ENCODE results near the gene PCDHB12. TPM values are rescaled to one million over a fixed set of nuclear protein-coding genes. Genes with fewer than 3 reads are reported as not detected.
"Not testable (repeated sequence)": the region's sequence is repeated elsewhere in the genome, so short reads cannot be mapped to it uniquely, and the experiment has no call there.

The PCDHB12 gene
- polyA plus RNA-seq, 4 donors: 4.9 to 8.6 (median 5.5) TPM

DNA sequence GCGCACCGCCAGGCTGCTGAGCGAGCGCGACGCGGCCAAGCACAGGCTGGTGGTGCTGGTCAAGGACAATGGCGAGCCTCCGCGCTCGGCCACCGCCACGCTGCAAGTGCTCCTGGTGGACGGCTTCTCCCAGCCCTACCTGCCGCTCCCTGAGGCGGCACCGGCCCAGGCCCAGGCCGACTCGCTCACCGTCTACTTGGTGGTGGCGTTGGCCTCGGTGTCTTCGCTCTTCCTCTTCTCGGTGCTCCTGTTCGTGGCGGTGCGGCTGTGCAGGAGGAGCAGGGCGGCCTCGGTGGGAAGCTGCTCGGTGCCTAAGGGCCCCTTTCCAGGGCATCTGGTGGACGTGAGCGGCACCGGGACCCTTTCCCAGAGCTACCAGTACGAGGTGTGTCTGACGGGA is 6.9 kb upstream of the PCDHB12 start:
- DNase-seq (ENCODE audit: low read depth in 4 of 4, low spot score in 3 of 4): not testable (repeated sequence)

DNA sequence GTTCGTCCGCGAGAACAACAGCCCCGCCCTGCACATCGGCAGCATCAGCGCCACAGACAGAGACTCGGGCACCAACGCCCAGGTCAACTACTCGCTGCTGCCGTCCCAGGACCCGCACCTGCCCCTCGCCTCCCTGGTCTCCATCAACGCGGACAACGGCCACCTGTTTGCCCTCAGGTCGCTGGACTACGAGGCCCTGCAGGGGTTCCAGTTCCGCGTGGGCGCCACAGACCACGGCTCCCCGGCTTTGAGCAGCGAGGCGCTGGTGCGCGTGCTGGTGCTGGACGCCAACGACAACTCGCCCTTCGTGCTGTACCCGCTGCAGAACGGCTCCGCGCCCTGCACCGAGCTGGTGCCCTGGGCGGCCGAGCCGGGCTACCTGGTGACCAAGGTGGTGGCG is 1.8 kb downstream of the PCDHB12 start:
- DNase-seq (ENCODE audit: low read depth in 4 of 4, low spot score in 3 of 4): not testable (repeated sequence)

DNA sequence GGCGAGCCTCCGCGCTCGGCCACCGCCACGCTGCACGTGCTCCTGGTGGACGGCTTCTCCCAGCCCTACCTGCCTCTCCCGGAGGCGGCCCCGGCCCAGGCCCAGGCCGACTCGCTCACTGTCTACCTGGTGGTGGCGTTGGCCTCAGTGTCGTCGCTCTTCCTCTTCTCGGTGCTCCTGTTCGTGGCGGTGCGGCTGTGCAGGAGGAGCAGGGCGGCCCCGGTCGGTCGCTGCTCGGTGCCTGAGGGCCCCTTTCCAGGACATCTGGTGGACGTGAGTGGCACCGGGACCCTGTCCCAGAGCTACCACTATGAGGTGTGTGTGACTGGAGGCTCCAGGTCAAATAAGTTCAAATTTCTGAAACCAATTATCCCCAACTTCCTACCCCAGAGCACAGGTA is 2.3 kb downstream of the PCDHB12 start:
- not testable (repeated sequence) for DNase-seq (ENCODE audit: low read depth in 4 of 4, low spot score in 3 of 4)

DNA sequence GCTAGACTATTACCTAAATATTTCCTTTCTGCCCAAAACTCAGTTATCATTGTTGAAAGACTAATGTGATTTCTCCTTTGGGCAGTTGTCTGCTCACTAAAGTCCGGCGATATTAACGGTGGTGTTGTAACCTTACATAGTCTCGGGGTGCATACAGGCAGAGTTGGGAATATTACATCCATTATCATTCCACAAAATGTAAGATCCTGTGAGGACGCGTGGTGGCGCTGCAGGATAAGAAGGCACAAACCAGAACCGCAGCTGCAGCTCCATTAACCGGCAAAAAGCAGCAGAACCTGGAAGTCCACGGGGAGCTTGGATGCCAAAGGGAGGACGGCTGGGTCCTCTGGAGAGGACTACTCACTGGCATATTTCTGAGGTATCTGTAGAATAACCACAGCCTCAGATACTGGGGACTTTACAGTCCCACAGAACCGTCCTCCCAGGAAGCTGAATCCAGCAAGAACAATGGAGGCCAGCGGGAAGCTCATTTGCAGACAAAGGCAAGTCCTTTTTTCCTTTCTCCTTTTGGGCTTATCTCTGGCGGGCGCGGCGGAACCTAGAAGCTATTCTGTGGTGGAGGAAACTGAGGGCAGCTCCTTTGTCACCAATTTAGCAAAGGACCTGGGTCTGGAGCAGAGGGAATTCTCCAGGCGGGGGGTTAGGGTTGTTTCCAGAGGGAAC is 5.3 kb downstream of the PCDHB12 start, which contains the start of gene PCDHB13:
TSS of gene PCDHB13 (plus strand) at position 264 of the 684 bp plus-strand sequence. CDS start at position 469, 205 bp downstream.
- DNase-seq (ENCODE audit: low read depth in 4 of 4, low spot score in 3 of 4): not testable (repeated sequence)

DNA sequence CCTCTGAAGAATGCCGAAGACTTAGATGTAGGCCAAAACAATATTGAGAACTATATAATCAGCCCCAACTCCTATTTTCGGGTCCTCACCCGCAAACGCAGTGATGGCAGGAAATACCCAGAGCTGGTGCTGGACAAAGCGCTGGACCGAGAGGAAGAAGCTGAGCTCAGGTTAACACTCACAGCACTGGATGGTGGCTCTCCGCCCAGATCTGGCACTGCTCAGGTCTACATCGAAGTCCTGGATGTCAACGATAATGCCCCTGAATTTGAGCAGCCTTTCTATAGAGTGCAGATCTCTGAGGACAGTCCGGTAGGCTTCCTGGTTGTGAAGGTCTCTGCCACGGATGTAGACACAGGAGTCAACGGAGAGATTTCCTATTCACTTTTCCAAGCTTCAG is 6.1 kb downstream of the PCDHB12 start:
- not testable (repeated sequence) for DNase-seq (ENCODE audit: low read depth in 4 of 4, low spot score in 3 of 4)

DNA sequence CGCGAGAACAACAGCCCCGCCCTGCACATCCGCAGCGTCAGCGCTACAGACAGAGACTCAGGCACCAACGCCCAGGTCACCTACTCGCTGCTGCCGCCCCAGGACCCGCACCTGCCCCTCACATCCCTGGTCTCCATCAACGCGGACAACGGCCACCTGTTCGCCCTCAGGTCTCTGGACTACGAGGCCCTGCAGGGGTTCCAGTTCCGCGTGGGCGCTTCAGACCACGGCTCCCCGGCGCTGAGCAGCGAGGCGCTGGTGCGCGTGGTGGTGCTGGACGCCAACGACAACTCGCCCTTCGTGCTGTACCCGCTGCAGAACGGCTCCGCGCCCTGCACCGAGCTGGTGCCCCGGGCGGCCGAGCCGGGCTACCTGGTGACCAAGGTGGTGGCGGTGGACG is 7.0 kb downstream of the PCDHB12 start:
- not testable (repeated sequence) for DNase-seq (ENCODE audit: low read depth in 4 of 4, low spot score in 3 of 4)

DNA sequence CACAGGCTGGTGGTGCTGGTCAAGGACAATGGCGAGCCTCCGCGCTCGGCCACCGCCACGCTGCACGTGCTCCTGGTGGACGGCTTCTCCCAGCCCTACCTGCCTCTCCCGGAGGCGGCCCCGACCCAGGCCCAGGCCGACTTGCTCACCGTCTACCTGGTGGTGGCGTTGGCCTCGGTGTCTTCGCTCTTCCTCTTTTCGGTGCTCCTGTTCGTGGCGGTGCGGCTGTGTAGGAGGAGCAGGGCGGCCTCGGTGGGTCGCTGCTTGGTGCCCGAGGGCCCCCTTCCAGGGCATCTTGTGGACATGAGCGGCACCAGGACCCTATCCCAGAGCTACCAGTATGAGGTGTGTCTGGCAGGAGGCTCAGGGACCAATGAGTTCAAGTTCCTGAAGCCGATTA is 7.5 kb downstream of the PCDHB12 start:
- DNase-seq (ENCODE audit: low read depth in 4 of 4, low spot score in 3 of 4): not testable (repeated sequence)

DNA sequence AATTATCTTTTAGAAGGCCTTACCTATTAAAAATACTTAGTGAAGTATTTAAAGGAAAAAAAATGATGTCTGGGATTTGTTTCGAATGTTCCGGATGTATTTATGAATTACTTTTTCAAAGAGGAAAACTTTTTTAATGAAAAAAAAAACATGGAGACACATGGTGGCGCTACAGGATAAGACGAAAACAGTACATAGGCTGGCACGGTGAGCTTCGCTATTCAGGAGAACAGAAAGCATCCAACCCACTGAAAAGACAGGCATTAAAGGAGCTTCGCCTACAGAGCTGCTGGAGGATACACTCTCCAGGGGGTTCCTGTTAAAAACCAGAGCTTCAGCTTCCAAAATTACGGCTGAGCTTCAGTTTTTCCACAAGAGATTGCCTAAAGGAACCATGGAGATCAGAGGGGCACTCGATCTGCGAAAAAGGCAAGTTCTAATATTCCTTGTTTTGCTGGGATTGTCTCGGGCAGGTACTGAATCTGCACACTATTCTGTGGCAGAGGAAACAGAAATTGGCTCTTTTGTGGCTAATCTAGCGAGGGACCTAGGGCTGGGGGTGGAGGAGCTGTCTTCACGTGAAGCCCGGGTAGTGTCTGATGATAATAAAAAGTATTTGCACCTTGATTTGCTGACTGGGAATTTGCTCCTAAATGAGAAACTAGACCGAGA is 14.7 kb downstream of the PCDHB12 start, which contains the start of gene PCDHB14:
TSS of gene PCDHB14 (plus strand) at position 232 of the 672 bp plus-strand sequence. CDS start at position 395, 163 bp downstream.
- DNase-seq (ENCODE audit: low read depth in 4 of 4, low spot score in 3 of 4): no peak

DNA sequence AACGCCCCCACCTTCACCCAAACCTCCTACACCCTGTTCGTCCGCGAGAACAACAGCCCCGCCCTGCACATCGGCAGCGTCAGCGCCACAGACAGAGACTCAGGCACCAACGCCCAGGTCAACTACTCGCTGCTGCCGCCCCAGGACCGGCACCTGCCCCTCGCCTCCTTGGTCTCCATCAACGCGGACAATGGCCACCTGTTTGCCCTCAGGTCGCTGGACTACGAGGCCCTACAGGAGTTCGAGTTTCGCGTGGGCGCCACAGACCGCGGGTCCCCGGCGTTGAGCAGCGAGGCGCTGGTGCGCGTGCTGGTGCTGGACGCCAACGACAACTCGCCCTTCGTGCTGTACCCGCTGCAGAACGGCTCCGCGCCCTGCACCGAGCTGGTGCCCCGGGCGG is 16.3 kb downstream of the PCDHB12 start:
- DNase-seq (ENCODE audit: low read depth in 4 of 4, low spot score in 3 of 4): not testable (repeated sequence)

DNA sequence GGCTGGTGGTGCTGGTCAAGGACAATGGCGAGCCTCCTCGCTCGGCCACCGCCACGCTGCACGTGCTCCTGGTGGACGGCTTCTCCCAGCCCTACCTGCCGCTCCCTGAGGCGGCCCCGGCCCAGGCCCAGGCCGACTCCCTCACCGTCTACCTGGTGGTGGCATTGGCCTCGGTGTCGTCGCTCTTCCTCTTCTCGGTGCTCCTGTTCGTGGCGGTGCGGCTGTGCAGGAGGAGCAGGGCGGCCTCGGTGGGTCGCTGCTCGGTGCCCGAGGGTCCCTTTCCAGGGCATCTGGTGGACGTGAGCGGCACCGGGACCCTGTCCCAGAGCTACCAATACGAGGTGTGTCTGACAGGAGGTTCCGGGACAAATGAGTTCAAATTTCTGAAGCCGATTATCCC is 16.9 kb downstream of the PCDHB12 start:
- not testable (repeated sequence) for DNase-seq (ENCODE audit: low read depth in 4 of 4, low spot score in 3 of 4)

DNA sequence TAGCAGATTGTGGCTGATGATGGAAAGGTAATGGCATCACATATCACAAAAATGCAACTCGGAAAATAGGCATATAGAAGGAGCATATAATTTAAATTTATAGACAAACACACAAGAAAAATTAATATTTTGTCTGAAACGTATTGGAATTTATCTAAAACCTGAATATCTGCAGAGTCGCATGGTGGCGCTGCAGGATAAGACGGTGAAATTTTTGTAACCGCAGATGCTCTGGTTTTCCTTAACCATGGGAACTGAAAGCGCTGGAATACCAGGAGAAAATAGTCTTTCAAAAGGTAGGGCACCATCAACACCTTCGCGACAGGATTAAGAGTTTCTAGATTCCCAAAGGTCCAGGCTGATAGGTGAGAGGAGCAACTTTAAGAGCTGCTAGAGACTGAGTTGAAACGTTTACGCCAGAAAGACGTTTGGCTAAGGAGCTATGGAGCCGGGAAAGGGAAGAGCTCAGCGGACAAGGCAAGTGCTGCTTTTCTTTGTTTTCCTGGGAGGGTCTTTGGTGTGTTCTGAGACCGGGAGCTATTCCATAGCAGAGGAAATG is 25.7 kb downstream of the PCDHB12 start:
- no peak for DNase-seq (ENCODE audit: low read depth in 4 of 4, low spot score in 3 of 4)

DNA sequence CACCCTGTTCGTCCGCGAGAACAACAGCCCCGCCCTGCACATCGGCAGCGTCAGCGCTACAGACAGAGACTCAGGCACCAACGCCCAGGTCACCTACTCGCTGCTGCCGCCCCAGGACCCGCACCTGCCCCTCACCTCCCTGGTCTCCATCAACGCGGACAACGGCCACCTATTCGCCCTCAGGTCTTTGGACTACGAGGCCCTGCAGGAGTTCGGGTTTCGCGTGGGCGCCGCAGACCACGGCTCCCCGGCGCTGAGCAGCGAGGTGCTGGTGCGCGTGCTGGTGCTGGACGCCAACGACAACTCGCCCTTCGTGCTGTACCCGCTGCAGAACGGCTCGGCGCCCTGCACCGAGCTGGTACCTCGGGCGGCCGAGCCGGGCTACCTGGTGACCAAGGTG is 27.4 kb downstream of the PCDHB12 start:
- not testable (repeated sequence) for DNase-seq (ENCODE audit: low read depth in 4 of 4, low spot score in 3 of 4)

DNA sequence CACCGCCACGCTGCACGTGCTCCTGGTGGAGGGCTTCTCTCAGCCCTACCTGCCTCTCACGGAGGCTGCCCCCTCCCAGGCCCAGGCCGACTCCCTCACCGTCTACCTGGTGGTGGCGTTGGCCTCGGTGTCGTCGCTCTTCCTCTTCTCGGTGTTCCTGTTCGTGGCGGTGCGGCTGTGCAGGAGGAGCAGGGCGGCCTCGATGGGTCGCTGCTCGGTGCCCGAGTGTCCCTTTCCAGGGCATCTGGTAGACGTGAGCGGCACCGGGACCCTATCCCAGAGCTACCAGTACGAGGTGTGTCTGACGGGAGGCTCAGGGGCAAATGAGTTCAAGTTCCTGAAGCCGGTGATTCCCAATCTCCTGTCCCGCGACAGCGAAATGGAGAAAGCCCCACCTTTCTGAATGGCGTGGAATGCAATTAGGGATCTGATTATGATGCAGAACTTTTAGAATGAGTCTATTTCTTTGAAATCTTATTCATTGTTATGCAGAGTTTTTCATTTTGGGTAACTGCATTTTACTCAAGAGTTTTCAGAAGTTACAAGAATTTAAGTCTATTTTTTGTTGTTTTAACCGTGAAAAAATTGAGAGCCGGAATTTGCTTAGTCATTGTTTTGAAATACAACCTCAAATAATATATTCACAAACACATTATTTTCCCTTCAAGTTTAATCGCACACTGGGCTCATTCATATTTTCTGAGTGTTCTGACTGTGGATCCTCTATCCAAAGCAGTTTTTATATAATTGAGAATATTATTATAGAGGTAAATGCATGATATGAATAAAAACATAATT is 28.2 kb downstream of the PCDHB12 start:
- no peak for DNase-seq (ENCODE audit: low read depth in 4 of 4, low spot score in 3 of 4)

DNA sequence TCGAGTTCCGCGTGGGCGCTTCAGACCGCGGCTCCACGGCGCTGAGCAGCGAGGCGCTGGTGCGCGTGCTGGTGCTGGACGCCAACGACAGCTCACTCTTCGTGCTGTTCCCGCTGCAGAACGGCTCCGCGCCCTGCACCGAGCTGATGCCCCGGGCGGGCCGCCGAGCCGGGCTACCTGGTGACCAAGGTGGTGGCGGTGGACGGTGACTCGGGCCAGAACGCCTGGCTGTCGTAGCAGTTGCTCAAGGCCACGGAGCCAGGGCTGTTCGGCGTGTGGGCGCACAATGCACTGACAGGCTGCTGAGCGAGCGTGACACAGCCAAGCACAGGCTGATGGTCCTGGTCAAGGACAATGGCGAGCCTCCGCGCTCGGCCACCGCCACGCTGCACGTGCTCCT is 33.0 kb downstream of the PCDHB12 start:
- no peak for DNase-seq (ENCODE audit: low read depth in 4 of 4, low spot score in 3 of 4)

DNA sequence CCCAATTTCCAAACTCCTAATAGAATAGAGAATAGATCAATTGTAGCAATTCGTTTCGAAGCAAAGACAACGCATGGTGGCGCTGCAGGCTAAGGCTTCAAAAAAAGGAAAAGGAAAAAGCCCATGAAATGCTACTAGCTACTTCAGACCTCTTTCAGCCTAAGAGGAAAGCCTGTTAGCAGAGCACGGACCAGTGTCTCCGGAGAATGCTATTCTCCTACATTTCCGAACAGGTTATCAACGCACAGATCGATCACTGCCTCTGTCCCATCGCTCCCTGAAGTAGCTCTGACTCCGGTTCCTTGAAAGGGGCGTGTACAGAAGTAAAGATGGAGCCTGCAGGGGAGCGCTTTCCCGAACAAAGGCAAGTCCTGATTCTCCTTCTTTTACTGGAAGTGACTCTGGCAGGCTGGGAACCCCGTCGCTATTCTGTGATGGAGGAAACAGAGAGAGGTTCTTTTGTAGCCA is 36.8 kb downstream of the PCDHB12 start, which contains the start of gene PCDHB15:
TSS of gene PCDHB15 (plus strand) at position 146 of the 468 bp plus-strand sequence. CDS start at position 330, 184 bp downstream.
- peak in 1 of 4 donors; percentile 14 for DNase-seq (ENCODE audit: low read depth in 4 of 4, low spot score in 3 of 4)

DNA sequence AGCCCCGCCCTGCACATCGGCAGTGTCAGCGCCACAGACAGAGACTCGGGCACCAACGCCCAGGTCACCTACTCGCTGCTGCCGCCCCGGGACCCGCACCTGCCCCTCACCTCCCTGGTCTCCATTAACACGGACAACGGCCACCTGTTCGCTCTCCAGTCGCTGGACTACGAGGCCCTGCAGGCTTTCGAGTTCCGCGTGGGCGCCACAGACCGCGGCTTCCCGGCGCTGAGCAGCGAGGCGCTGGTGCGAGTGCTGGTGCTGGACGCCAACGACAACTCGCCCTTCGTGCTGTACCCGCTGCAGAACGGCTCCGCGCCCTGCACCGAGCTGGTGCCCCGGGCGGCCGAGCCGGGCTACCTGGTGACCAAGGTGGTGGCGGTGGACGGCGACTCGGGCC is 38.5 kb downstream of the PCDHB12 start:
- not testable (repeated sequence) for DNase-seq (ENCODE audit: low read depth in 4 of 4, low spot score in 3 of 4)

DNA sequence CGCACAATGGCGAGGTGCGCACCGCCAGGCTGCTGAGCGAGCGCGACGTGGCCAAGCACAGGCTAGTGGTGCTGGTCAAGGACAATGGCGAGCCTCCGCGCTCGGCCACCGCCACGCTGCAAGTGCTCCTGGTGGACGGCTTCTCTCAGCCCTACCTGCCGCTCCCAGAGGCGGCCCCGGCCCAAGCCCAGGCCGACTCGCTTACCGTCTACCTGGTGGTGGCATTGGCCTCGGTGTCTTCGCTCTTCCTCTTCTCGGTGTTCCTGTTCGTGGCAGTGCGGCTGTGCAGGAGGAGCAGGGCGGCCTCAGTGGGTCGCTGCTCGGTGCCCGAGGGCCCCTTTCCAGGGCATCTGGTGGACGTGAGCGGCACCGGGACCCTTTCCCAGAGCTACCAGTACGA is 38.9 kb downstream of the PCDHB12 start:
- not testable (repeated sequence) for DNase-seq (ENCODE audit: low read depth in 4 of 4, low spot score in 3 of 4)

DNA sequence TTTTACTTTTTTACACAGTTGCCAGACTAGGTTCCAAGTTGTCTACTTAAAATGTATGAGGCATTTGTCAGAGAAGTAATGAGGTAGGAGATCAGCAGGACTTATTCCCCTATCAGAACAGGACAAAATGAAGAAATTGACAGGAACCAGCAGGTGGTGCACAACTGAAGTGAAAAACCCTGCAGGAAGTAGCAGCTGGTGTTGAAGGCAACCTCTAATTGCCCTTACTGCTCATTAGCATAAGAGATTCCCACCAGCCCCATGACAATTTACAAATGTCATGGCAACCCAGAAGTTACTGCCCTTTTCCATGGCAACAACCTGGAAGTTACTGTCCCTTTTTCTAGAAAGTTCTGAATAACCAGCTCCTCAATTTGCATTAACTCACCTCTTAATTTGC is 42.1 kb downstream of the PCDHB12 start:
- DNase-seq (ENCODE audit: low read depth in 4 of 4, low spot score in 3 of 4): no peak

DNA sequence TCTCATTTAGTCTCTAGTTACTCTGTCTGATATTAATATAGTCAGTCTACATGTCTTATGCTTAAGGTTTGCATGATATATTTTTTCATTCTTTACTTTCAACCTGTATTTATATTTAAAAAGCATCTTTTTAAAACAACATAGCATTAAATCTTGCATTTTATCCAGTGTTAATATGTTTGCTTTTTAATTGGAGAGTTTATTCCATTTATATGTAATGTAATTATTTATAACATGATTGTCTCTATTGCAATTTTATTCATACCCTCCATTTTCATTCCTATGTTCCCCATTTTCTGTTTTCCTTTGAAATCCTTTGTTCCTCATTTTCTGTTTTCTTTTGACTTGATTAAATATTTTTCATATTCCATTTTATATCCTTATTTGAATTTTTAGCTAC is 49.9 kb downstream of the PCDHB12 start:
- DNase-seq (ENCODE audit: low read depth in 4 of 4, low spot score in 3 of 4): no peak

DNA sequence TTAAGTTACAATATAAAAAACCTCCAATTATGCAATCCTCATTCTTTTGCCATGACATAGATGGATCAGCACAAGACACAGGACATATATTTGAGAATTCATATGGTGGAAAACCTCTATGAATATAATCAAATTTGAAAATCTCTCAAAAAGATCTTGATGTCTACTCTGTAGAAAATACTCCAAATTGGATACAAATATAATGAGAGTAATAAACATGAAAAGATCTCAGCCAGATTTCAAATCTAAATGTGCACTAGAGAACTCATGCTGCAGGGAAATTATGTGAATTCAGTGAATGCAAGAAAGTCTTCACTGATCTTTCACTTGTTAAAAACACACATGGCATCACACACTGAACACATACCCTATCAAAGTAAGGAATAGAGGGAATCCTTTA is 50.4 kb downstream of the PCDHB12 start:
- no peak for DNase-seq (ENCODE audit: low read depth in 4 of 4, low spot score in 3 of 4)
